Glutamatergic neuron (in vitro differentiated cells): Measurements from ENCODE around the gene CES4A. TPM values are rescaled to one million over a fixed set of nuclear protein-coding genes. Genes with fewer than 3 reads are reported as not detected.
"Not testable (repeated sequence)": the region's sequence is repeated elsewhere in the genome, so short reads cannot be mapped to it uniquely, and the experiment has no call there.

Experiments used
- DNase-seq: peaks from one replicate; pipeline ENCODE4 v3.0.0; 2022
- H3K27ac Mint-ChIP-seq: one replicate; pipeline ENCODE4 v1.8.0; 2020; ENCODE audit warnings: mild to moderate bottlenecking, mixed read lengths, inconsistent platforms; ENCODE audit not compliant: unreplicated experiment
- H3K27me3 Mint-ChIP-seq: one replicate; pipeline ENCODE4 v1.8.0; 2020; ENCODE audit warnings: mild to moderate bottlenecking, moderate library complexity, mixed read lengths, inconsistent platforms; ENCODE audit not compliant: unreplicated experiment
- H3K36me3 Mint-ChIP-seq: one replicate; pipeline ENCODE4 v1.8.0; 2020; ENCODE audit warnings: mild to moderate bottlenecking, mixed read lengths, inconsistent platforms; ENCODE audit not compliant: unreplicated experiment
- H3K4me1 Mint-ChIP-seq: one replicate; pipeline ENCODE4 v1.8.0; 2020; ENCODE audit warnings: mild to moderate bottlenecking, low read depth, mixed read lengths, inconsistent platforms; ENCODE audit not compliant: unreplicated experiment
- H3K4me3 Mint-ChIP-seq: one replicate; pipeline ENCODE4 v1.8.0; 2020; ENCODE audit warnings: mild to moderate bottlenecking, mixed read lengths, inconsistent platforms; ENCODE audit not compliant: unreplicated experiment
- H3K9me3 Mint-ChIP-seq: one replicate; pipeline ENCODE4 v1.8.0; 2020; ENCODE audit warnings: mild to moderate bottlenecking, moderate library complexity, mixed read lengths, inconsistent platforms; ENCODE audit not compliant: unreplicated experiment
- total RNA-seq: library from RNA; stranded (reverse); fragmentation: NEBNext Ultra II Directional; extraction: Animal tissue kit (Norgen Biotek cat#: 25700); gene quantifications from one replicate; pipeline ENCODE4 v1.2.1, GENCODE V29; 2021; ENCODE audit not compliant: unreplicated experiment
- TF ChIP-seq, protein P1 (sequence below): fragments of 200-600 bp; sonication (generic); IDR thresholded peaks from one replicate; pipeline ENCODE4 v1.5.0; 2021; ENCODE audit not compliant: partially characterized antibody, unreplicated experiment

Gene CES4A
- total RNA-seq, 1 donor from 2014 or later = 3.6 TPM

DNA sequence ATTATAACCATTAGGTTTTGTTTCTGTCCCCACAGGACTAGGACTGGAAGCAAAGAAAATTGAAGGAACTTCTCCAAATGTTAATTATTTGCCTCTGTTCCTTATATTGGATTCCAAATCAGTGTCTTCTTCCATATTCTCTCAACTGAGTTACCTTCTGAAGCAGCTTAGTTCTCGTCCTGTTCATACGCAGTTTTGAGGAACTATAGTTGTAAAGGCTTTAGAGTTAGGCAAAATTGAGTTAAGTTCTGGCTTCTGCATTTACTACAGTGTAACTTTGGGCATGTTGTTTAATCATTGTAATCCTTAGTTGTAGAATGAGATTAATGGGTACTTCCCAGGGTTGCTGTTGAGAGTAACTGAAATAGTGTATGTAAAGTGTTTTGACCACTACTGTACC lies 51.8 kb downstream of the CES4A start:
- Mint-ChIP-seq H3K27ac (peak overlapping the region; percentile 1), H3K36me3 (no peaks in the 10 kb centered on the region), H3K27me3 (peaks cover 3% of the 10 kb centered on the region), H3K9me3 (peaks cover 12% of the 10 kb centered on the region), H3K4me3 (peak overlapping the region; percentile 76), H3K4me1 (peaks cover 38% of the 10 kb centered on the region)
- TF ChIP-seq, protein P1, sequence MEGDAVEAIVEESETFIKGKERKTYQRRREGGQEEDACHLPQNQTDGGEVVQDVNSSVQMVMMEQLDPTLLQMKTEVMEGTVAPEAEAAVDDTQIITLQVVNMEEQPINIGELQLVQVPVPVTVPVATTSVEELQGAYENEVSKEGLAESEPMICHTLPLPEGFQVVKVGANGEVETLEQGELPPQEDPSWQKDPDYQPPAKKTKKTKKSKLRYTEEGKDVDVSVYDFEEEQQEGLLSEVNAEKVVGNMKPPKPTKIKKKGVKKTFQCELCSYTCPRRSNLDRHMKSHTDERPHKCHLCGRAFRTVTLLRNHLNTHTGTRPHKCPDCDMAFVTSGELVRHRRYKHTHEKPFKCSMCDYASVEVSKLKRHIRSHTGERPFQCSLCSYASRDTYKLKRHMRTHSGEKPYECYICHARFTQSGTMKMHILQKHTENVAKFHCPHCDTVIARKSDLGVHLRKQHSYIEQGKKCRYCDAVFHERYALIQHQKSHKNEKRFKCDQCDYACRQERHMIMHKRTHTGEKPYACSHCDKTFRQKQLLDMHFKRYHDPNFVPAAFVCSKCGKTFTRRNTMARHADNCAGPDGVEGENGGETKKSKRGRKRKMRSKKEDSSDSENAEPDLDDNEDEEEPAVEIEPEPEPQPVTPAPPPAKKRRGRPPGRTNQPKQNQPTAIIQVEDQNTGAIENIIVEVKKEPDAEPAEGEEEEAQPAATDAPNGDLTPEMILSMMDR = no peak
- DNase-seq = no peak

DNA sequence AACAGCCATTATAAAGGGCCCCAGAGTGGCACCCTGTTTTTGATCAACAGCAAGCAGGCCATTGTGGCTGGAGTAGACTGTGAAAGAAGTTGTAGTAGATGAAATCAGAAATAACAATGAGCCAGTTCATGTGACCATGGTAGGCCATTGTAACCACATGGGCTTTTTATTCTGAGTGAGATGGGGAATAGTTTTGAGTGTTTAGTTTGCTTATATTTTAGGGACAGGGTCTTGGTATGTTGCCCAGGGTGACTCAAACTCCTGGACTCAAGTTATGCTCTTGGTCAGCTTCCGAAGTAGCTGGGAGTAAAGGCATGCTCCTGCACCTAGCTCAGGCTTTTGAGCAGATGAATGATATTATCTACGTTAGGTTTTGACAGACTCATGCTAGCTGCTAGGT lies 52.5 kb downstream of the CES4A start:
- H3K27ac Mint-ChIP-seq = peak overlapping the region; percentile 1
- H3K36me3 Mint-ChIP-seq = no peaks in the 10 kb centered on the region
- DNase-seq = no peak
- TF ChIP-seq, protein P1 = no peak
- peaks cover 35% of the 10 kb centered on the region for H3K4me1 Mint-ChIP-seq
- peaks cover 11% of the 10 kb centered on the region for H3K9me3 Mint-ChIP-seq
- peaks cover 3% of the 10 kb centered on the region for H3K27me3 Mint-ChIP-seq
- peak overlapping the region; percentile 62 for H3K4me3 Mint-ChIP-seq

DNA sequence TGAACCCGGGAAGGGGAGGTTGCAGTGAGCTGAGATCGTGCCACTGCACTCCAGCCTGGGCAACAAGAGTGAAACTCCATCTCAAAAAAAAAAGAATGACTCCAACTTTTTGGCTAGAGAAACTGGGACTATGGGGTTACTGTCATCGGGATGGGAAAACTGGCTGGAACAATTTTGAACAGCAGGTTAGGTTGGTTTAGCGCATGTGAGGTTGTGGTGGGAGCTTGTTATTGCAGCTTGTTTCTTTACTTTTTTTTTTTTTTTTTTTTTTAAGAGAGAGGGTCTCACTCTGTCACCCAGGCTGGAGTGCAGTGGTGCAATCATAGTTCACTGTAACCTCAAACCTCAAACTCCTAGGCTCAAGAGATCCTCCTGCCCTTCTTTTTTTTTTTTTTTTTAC lies 53.1 kb downstream of the CES4A start:
- not testable (repeated sequence) for DNase-seq, H3K27ac Mint-ChIP-seq, H3K4me3 Mint-ChIP-seq, H3K36me3 Mint-ChIP-seq, H3K9me3 Mint-ChIP-seq, H3K27me3 Mint-ChIP-seq
- H3K4me1 Mint-ChIP-seq = peaks cover 35% of the 10 kb centered on the region

DNA sequence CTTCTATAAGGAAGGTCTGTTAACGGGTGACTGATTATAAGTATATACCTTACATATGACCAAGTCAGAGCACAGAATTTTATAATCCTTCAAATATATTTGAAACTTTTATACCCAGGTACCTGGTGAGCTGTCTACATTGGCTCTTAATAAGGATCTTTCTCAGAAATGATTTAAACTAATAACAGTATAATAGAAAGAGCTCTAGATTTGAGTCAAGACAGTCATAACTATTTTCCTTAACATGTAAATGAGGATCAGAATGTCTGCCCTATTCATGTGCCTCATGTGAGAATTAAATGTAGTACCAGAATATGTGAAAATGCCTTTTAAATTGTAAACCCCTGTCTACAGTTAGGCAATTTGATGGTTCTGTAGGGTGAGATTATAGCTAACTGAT lies 55.0 kb downstream of the CES4A start:
- Mint-ChIP-seq H3K9me3 (peaks cover 4% of the 10 kb centered on the region), H3K4me1 (peaks cover 32% of the 10 kb centered on the region), H3K4me3 (no peak overlapping the region), H3K27me3 (no peaks in the 10 kb centered on the region), H3K27ac (no peak overlapping the region), H3K36me3 (no peaks in the 10 kb centered on the region)
- TF ChIP-seq, protein P1 = no peak
- DNase-seq = no peak

DNA sequence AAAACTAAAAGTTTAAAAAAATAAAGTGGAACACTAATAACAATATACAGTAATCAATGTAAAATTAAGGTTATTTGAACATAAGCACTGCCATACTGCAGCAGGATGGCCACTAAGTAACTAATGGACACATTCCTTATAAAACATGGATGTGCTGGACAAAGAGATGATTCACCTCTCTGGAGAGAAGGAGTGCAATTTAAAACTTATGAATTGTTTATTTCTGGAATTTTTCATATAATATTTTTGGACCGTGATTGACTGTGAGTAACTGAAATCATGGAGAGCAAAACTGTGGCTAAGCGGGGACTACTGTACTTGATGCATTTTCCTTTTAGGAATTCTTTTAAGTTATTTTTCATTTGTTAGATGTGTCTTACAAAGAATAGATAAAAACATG lies 62.4 kb downstream of the CES4A start:
- peaks cover 2% of the 10 kb centered on the region for H3K9me3 Mint-ChIP-seq
- no peaks in the 10 kb centered on the region for H3K36me3 Mint-ChIP-seq
- no peaks in the 10 kb centered on the region for H3K27me3 Mint-ChIP-seq
- TF ChIP-seq, protein P1 = no peak
- no peak for DNase-seq
- peaks cover 10% of the 10 kb centered on the region for H3K4me1 Mint-ChIP-seq
- no peak overlapping the region for H3K27ac Mint-ChIP-seq
- no peak overlapping the region for H3K4me3 Mint-ChIP-seq

DNA sequence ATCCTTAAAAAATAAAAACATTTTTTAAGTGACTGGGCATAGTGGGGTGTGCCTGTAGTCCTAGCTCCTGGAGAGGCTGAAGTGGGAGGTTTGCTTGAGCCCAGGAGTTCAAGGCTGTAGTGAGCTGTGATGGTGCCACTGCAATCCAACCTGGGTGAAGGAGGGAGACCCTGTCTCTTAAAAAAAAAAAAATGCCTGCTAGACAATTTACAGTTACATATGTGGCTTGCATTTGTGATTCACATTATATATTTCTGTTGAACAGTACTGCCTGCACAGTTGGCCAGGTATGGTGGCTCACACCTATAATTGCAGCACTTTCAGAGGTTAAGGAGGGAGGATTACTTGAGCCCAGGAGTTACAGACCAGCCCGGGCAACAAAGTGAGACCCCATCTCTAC lies 64.0 kb downstream of the CES4A start:
- no peak overlapping the region for H3K27ac Mint-ChIP-seq
- no peak overlapping the region for H3K4me3 Mint-ChIP-seq
- TF ChIP-seq, protein P1 = no peak
- no peaks in the 10 kb centered on the region for H3K27me3 Mint-ChIP-seq
- peaks cover 2% of the 10 kb centered on the region for H3K9me3 Mint-ChIP-seq
- peaks cover 11% of the 10 kb centered on the region for H3K4me1 Mint-ChIP-seq
- no peaks in the 10 kb centered on the region for H3K36me3 Mint-ChIP-seq
- DNase-seq = no peak
